ENCODE measurements around the gene SIRPA.

SIRPA gene

DNA sequence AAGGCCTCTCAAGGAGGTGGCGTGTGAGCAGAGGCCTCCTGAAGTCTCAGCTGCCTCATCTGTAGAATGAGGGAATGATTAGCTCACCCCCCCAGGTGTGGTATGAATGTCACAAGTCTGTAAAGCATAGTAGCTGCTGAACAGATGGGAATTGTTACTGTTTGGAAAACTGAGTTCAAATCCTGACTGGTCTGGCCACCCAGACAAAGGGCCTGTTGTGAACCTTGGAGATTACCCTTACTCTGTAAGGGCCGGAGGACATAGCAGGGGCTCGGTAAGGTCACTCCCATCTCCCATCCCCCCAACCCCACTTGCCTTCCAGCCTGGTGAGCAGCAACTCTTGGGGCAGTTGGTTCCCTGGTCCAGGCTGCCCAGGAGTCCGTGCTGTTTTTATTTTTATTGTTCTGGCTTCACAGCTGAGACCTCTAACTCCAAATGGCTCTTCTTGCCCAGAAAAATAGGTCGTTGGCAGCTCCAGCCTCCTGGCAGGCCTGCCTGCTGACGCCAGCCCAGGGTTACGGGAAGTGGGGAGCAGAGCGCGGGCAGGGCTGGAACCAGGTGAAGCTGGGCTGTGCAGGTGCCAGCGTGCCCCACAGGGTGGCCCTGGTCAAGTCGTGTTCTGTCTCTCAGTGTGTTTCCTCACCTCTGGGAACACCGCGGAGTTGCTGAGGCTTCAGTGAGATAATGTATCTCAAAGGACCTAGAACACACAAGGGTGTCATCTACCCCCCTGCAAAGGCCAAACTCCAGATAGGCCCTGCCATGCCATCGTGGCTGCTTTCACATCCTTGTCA lies 4.5 kb upstream of the SIRPA start:
- no peak for FAIRE-seq

DNA sequence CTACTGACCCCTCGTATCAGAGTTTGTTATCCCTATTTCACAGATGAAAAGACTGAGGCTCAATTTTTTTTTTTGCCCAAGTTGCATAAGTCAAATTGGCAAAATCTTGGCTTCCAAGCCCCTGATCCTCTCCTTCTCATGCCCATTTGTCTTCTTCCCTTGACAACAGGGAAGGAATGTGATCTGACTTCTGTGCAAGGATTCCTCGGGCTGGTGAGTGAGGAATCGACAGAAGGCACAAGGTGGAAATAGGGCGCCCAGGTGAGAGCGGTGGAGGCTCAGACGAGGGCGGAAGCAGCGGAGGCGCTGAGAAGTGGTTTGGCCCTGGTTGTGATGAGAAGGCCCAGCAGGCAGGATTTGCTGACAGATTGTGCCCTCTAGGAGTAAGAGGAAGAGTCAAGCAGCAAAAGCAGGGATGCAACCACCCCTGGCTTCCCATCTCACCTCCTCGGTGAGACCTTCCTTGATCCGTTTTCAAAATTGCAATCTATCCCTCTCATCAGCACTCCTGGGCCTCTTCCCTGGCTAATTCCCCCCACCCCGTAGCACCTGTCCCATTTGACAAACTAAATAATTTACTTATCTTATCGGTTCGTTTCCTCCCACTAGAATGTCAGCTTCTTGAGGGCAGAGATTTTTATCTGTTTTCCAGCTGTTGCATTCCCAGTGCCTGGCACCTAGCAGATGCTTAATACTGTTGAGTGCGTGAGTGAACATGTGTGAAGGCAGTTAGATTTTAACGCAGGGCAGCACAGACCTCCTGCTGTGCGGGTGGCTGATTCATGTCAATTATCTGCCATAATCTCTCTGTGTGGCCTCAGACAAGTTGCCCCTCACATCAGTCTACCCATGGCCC lies 3.7 kb upstream of the SIRPA start:
- no peak for DNase-seq (ENCODE audit: insufficient read length)
- no peak for FAIRE-seq
- TF ChIP-seq POLR2AphosphoS5 (IDR thresholded peaks at IDR 0.05; ENCODE audit: low read depth, low read length) (no peak), POLR2A (IDR thresholded peaks at IDR 0.05; ENCODE audit: low read depth, low read length) (no peak), TAF1 (IDR thresholded peaks at IDR 0.05; ENCODE audit: borderline replicate concordance, low read depth, low read length) (no peak)

More for the DNA sequence above, 4.5 kb upstream of the SIRPA start:
- no peak for DNase-seq (ENCODE audit: insufficient read length)
- no peak for TF ChIP-seq TAF1 (IDR thresholded peaks at IDR 0.05; ENCODE audit: borderline replicate concordance, low read depth, low read length)

DNA sequence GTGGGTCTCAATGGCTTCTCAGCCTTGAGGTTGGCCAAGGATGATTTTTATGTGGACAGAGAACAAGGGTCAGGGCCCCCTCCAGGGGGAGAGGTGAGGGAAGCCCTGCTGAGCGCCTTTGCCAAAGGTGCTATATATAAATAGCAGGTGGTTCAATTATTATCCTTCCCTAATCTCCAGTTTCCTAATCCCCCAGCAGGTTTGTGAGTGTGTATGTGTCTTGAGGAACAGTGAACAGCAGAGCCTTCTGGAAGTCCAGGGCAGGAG lies 3.2 kb upstream of the SIRPA start:
- TF ChIP-seq POLR2AphosphoS5 (IDR thresholded peaks at IDR 0.05; ENCODE audit: low read depth, low read length) (no peak), TAF1 (IDR thresholded peaks at IDR 0.05; ENCODE audit: borderline replicate concordance, low read depth, low read length) (no peak), POLR2A (IDR thresholded peaks at IDR 0.05; ENCODE audit: low read depth, low read length) (no peak)
- FAIRE-seq, result no peak
- no peak for DNase-seq (ENCODE audit: insufficient read length)

DNA sequence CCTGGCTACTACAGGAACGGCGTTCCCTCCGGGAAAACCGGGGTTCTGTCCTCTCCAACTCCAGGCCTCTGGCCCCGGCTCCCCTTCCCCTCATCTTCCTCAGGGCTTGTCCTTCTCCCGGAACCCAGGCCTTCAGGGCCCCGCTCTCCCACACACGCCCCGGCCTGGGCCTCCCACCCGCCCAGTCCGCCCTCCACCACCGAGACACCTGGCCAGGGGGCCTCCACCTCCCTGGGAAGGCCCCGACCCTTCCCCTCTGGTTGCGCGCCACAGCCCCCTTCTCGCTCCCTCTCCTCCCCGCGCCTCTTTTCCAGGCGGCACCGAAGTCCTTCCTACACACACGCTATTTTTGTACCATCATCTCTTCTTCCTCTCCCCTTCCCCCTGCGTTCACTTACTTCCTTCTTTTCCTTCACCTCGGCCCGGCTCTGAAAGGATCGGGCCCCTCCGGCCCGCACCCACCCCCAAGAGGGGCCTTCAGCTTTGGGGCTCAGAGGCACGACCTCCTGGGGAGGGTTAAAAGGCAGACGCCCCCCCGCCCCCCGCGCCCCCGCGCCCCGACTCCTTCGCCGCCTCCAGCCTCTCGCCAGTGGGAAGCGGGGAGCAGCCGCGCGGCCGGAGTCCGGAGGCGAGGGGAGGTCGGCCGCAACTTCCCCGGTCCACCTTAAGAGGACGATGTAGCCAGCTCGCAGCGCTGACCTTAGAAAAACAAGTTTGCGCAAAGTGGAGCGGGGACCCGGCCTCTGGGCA lies 1.3 kb upstream of the SIRPA start:
- no peak for DNase-seq (ENCODE audit: insufficient read length)
- peak; percentile 17 for FAIRE-seq
- TF ChIP-seq POLR2AphosphoS5 (IDR thresholded peaks at IDR 0.05; ENCODE audit: low read depth, low read length) (no peak), TAF1 (IDR thresholded peaks at IDR 0.05; ENCODE audit: borderline replicate concordance, low read depth, low read length) (no peak), POLR2A (IDR thresholded peaks at IDR 0.05; ENCODE audit: low read depth, low read length) (no peak)

DNA sequence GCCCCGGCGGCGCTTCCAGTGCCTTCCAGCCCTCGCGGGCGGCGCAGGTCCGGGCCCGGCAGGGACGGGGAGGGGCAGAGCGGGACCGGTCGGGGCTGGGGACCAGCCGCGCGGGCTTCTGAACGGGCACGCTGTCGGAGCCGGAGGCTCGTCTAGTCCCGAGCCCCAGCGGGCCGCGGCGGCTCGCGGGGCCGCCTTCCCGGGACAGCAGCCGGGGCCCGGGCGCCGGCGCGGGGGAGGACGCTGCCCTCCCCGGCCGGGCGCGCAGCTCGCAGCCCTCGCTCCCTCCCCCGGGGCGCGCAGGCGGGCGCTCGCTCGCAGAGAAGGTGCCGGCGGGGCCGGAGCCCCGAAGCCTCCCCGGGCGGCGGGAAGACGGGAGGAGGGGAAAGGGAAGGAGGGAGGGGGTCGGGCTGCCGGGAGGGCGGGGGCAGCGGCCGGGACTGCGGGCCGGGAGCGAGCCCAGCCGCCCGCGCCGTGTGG lies 696 bp upstream of the SIRPA start:
- DNase-seq (ENCODE audit: insufficient read length) (peak; percentile 60), FAIRE-seq (peak; percentile 68)
- TF ChIP-seq POLR2AphosphoS5 (IDR thresholded peaks at IDR 0.05; ENCODE audit: low read depth, low read length) (no peak), POLR2A (IDR thresholded peaks at IDR 0.05; ENCODE audit: low read depth, low read length) (no peak), TAF1 (IDR thresholded peaks at IDR 0.05; ENCODE audit: borderline replicate concordance, low read depth, low read length) (no peak)

DNA sequence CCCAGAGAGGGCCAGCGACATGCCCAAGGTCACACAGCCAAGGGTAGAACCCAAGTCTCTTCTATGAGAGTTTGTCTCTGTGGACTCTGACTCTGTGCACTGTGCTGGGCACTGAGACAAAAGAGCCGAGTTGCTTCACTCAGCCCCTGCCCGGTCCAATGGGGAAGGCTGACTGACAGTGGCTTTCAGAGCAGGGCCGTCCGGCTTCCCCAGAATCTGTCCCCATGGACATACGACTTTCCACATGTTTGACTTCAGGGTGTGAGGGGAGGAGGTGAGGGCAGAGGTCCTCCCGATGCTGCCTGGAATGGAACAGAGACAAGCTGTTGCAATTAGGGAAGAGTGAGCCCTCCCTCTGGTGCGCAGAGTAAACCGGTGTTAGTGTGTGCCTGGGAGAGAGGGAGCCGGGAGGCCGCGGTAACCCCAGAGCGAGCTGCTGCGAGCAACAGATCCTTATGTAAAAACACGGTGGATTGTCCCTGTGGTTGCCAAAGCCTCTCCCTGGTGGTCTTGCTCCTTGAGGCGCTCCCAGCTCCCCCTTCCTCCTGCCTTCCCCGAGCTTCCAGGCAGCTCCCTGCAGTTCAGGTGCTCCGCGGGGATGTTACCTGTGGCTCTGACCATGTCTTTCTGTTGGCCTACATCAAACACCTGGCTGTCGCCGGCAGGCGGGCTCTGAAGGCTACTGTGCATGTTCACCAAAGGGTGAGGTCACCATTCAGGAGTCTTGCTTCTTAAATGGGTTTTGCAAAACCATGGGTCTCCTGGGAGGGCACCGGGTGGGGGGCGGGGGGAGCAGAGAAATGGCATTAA lies 672 bp downstream of the SIRPA start:
- TF ChIP-seq TAF1 (IDR thresholded peaks at IDR 0.05; ENCODE audit: borderline replicate concordance, low read depth, low read length) (no peak), POLR2AphosphoS5 (IDR thresholded peaks at IDR 0.05; ENCODE audit: low read depth, low read length) (no peak), POLR2A (IDR thresholded peaks at IDR 0.05; ENCODE audit: low read depth, low read length) (no peak)
- FAIRE-seq (peak; percentile 64), DNase-seq (ENCODE audit: insufficient read length) (no peak)

DNA sequence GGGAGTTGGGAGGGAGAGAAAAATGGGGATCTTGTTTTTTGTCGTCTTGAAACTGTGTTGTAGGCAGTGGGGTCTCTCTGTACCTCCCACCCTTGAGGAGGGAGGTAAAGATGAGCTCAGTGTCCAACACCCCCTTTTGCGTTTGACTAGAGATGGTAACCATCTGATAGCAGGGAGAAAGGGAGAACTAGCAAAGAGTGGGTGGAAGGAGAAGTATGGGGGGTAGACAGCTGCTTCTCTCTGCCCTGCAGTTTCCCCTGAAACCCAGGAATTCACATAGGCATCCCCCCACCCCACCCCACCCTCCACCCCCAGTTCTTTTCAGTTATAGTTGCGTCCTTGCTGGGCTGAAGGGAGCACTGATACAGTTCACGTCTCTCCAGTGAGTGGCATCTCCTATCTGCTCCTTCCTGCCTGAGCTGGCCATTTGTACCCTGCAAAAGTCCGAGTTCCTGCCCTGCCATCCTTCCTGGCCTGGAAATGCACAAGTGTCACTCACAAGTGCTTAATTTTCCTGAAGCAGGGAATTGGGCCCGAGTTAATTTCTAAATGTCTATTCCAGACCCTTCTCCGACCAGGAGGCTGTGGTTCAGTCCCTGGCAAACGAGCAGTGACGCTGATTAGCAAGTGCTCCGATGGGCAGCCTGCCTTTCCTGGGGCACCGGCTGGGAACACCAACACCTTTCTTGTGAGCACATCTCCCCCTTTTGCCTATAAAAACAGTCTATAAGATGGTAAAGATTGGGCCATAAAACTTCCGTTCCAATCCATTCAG lies 1.5 kb downstream of the SIRPA start:
- FAIRE-seq, result peak; percentile 62
- no peak for TF ChIP-seq POLR2AphosphoS5 (IDR thresholded peaks at IDR 0.05; ENCODE audit: low read depth, low read length)
- no peak for TF ChIP-seq TAF1 (IDR thresholded peaks at IDR 0.05; ENCODE audit: borderline replicate concordance, low read depth, low read length)
- no peak for TF ChIP-seq POLR2A (IDR thresholded peaks at IDR 0.05; ENCODE audit: low read depth, low read length)

DNA sequence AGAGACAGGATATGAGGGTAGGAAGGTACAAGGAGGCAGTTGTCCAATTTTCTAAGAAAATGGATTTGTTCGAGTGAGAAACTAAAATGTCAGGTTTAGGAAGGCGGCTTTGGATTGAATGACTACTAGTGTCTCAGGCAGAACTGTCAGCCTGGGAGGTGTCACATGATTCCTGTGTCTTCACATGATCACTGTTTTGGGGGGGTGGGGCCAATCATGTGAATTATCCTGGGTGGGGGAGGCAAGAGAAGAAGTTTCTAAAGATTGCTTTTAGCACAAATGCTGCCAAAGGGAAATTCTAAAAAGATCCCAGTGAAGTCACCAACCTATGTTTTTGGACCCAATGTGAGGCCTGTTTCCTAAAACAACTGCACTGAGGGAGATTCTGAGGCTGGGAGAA lies 2.3 kb downstream of the SIRPA start:
- no peak for DNase-seq (ENCODE audit: insufficient read length)
- TF ChIP-seq TAF1 (IDR thresholded peaks at IDR 0.05; ENCODE audit: borderline replicate concordance, low read depth, low read length), result no peak
- TF ChIP-seq POLR2AphosphoS5 (IDR thresholded peaks at IDR 0.05; ENCODE audit: low read depth, low read length), result no peak
- no peak for TF ChIP-seq POLR2A (IDR thresholded peaks at IDR 0.05; ENCODE audit: low read depth, low read length)
- FAIRE-seq, result peak; percentile 86

More for the DNA sequence above, 1.5 kb downstream of the SIRPA start:
- no peak for DNase-seq (ENCODE audit: insufficient read length)

DNA sequence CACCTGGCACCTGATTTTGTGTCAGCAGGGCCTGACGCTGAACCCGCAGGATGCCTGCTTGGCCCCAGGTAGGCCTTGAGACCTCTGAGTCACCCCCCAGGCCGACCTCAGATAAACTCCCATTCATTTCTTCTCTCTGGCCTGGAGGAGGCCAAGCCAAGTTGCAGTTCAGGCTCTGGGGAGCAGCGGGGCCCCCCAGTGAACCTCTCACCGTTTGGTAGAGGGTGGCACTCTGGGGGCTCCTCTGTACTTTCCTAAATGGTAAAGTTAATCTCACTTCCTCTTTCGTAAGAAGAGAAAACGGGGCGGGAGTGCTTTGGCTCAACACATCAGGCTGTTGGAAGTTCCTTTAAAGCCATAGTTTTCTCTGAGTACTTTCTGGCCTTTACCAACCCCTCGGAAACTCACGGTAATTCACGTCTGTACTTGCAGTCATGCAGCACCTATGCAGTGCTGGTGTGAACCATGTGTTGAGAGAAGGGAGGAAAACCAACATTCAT lies 2.8 kb downstream of the SIRPA start:
- DNase-seq (ENCODE audit: insufficient read length) (no peak), FAIRE-seq (peak; percentile 93)
- no peak for TF ChIP-seq TAF1 (IDR thresholded peaks at IDR 0.05; ENCODE audit: borderline replicate concordance, low read depth, low read length)

Measured in GM12892 (cell line).